ENCODE measurements around the gene ATG2B. TPM values are rescaled to one million over a fixed set of nuclear protein-coding genes. Genes with fewer than 3 reads are reported as not detected.

The ATG2B gene
- total and polyA plus RNA-seq, 10 of the 15 experiments (the other 5 are each of a cell fraction or from before 2014, with no cell fraction given): 0.84 to 15.4 (median 9.9) TPM

DNA sequence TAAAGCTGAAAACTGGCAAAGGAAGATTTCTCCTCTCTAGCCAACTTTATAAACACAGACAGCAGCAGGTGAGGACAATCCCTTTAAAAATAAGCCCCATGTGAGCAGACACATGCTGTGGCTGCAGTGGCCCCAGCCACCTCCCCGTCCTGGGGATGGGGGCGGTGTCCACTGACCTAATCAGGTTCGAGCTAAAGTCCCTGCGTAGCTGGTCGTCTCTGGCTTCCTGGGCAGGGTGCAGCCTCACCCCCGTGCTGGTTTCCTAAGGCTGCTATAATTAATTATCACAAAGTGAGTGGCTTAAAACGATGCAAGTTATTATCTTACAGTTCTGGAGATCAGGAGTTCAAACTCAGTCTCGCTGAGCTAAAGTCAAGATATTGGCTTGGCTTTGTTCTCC lies 106.1 kb downstream of the ATG2B start:
- ChIA-PET SMC1A (ENCODE audit: uncharacterized antibody, unreplicated experiment) (interaction anchor here (0.6 kb wide), 1 partner anchor 34 kb away, joined by 3 read pairs; no protein-coding TSS in a partner anchor), CTCF (interaction anchor here (1.0 kb wide), 1 partner anchor 156 kb away, joined by 3 read pairs; no protein-coding TSS in a partner anchor), POLR2A (no interaction called here)

DNA sequence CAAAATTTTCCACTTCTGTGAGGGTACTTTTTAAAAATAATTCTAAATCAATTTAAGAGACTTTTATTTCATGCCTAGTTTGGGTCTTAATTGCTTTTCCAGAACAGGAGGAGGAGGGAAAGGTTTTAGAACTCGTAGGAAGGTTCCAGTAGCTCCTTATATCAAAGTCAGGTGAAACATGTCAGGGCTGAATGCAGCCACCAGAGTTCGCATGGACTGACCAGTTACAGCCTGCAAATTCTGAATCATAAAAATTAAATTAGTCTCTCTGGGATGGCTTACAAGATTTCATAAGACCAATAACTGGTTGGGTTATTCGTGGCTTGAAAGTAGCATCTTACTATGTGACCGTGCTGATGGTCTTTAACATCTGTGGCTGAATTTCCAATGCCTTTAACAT lies 106.7 kb downstream of the ATG2B start:
- 24% methylated on average over 4 of the region's 4 CpGs for WGBS (ENCODE audit: insufficient coverage, insufficient replicate concordance, low lambda C conversion rate, missing lambda C conversion rate)
- Histone ChIP-seq H3K4me1 (ENCODE audit: control insufficient read depth, insufficient read depth, low read length) (no peaks in the 10 kb centered on the region), H4K20me1 (ENCODE audit: control insufficient read depth, insufficient read depth) (no peaks in the 10 kb centered on the region), H3K79me2 (ENCODE audit: control insufficient read depth, insufficient read depth, low read length) (no peaks in the 10 kb centered on the region), H3K27me3 (replicated peaks in 1 of 2; ENCODE audit: control insufficient read depth in 2 of 2, insufficient read depth in 2 of 2, low read length in 1 of 2) (peaks cover 2 to 5% of the 10 kb centered on the region in 2 experiments; a peak in 3 of 4 replicates), H3K4me2 (ENCODE audit: control insufficient read depth, insufficient read depth) (no peak overlapping the region), H2AFZ (ENCODE audit: control insufficient read depth, low read depth, low read length) (no peak overlapping the region), H3K9me3 (replicated peaks; ENCODE audit: control insufficient read depth, insufficient read depth, low read length) (no peaks in the 10 kb centered on the region), H3K27ac (ENCODE audit: control insufficient read depth, insufficient read depth) (no peak overlapping the region), H3K4me3 (no peak overlapping the region), H3K9ac (ENCODE audit: control insufficient read depth, insufficient read depth, low read length) (no peak overlapping the region), H3K36me3 (ENCODE audit: control insufficient read depth in 2 of 2, insufficient read depth in 2 of 2, low read length in 1 of 2) (no peaks in the 10 kb centered on the region)
- in situ Hi-C loops (cut with MboI): no loop called here
- no TSS peak for BruUV-seq (replicated peaks)
- ChIA-PET CTCF (no interaction called here), SMC1A (ENCODE audit: uncharacterized antibody, unreplicated experiment) (no interaction called here), POLR2A (no interaction called here), RAD21 (ENCODE audit: unreplicated experiment) (no interaction called here)
- DNase-seq (ENCODE audit: low read depth, low spot score) (no peak), FAIRE-seq (no peak), ATAC-seq (no peak)
- intact Hi-C loops (cut with micrococcal nuclease; ENCODE audit: unreplicated experiment): no loop called here
- no peak for TF ChIP-seq SMAD5 (IDR thresholded peaks at IDR 0.05; ENCODE audit: low read depth)
- TF ChIP-seq NFYA (IDR thresholded peaks at IDR 0.05; ENCODE audit: borderline replicate concordance, low read depth, low read length): no peak
- no peak for TF ChIP-seq JUND (IDR thresholded peaks at IDR 0.05; ENCODE audit: low read depth, low read length)
- no peak for TF ChIP-seq GABPA (IDR thresholded peaks at IDR 0.05; ENCODE audit: low read depth)
- no peak for TF ChIP-seq SMARCA5 (IDR thresholded peaks at IDR 0.05)
- no peak for TF ChIP-seq TBL1XR1 (IDR thresholded peaks at IDR 0.05; ENCODE audit: low read depth, low read length)
- TF ChIP-seq, protein P1, sequence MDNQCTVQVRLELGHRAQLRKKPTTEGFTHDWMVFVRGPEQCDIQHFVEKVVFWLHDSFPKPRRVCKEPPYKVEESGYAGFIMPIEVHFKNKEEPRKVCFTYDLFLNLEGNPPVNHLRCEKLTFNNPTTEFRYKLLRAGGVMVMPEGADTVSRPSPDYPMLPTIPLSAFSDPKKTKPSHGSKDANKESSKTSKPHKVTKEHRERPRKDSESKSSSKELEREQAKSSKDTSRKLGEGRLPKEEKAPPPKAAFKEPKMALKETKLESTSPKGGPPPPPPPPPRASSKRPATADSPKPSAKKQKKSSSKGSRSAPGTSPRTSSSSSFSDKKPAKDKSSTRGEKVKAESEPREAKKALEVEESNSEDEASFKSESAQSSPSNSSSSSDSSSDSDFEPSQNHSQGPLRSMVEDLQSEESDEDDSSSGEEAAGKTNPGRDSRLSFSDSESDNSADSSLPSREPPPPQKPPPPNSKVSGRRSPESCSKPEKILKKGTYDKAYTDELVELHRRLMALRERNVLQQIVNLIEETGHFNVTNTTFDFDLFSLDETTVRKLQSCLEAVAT (IDR thresholded peaks at IDR 0.05): no peak
- TF ChIP-seq MTA3 (IDR thresholded peaks at IDR 0.05; ENCODE audit: borderline replicate concordance, low read length): no peak
- TF ChIP-seq CREM (IDR thresholded peaks at IDR 0.05; ENCODE audit: low read depth): no peak

More for the DNA sequence above, 106.1 kb downstream of the ATG2B start:
- in situ Hi-C loops (cut with MboI): no loop called here
- Histone ChIP-seq H3K79me2 (ENCODE audit: control insufficient read depth, insufficient read depth, low read length) (no peaks in the 10 kb centered on the region), H3K4me1 (ENCODE audit: control insufficient read depth, insufficient read depth, low read length) (no peaks in the 10 kb centered on the region), H4K20me1 (ENCODE audit: control insufficient read depth, insufficient read depth) (no peaks in the 10 kb centered on the region), H3K4me2 (ENCODE audit: control insufficient read depth, insufficient read depth) (no peak overlapping the region), H2AFZ (ENCODE audit: control insufficient read depth, low read depth, low read length) (no peak overlapping the region), H3K36me3 (ENCODE audit: control insufficient read depth in 2 of 2, insufficient read depth in 2 of 2, low read length in 1 of 2) (no peaks in the 10 kb centered on the region), H3K9ac (ENCODE audit: control insufficient read depth, insufficient read depth, low read length) (no peak overlapping the region), H3K9me3 (replicated peaks; ENCODE audit: control insufficient read depth, insufficient read depth, low read length) (no peaks in the 10 kb centered on the region), H3K27ac (ENCODE audit: control insufficient read depth, insufficient read depth) (no peak overlapping the region), H3K4me3 (no peak overlapping the region), H3K27me3 (replicated peaks in 1 of 2; ENCODE audit: control insufficient read depth in 2 of 2, insufficient read depth in 2 of 2, low read length in 1 of 2) (peaks cover 4 to 8% of the 10 kb centered on the region in 2 experiments)
- 37% methylated on average over 8 of the region's 8 CpGs for WGBS (ENCODE audit: insufficient coverage, insufficient replicate concordance, low lambda C conversion rate, missing lambda C conversion rate)
- no peak for ATAC-seq
- no peak for FAIRE-seq
- intact Hi-C loops (cut with micrococcal nuclease; ENCODE audit: unreplicated experiment): no loop called here
- TF ChIP-seq DPF2 (IDR thresholded peaks at IDR 0.05) (no peak), CHD1 (IDR thresholded peaks at IDR 0.05; ENCODE audit: low read depth, low read length) (no peak), ATF7 (IDR thresholded peaks at IDR 0.05; ENCODE audit: low read depth) (no peak), LARP7 (IDR thresholded peaks at IDR 0.05) (no peak), CHD4 (IDR thresholded peaks at IDR 0.05) (no peak), CBX5 (IDR thresholded peaks at IDR 0.05; ENCODE audit: low read depth) (no peak), CBFB (IDR thresholded peaks at IDR 0.05; ENCODE audit: low read depth) (no peak), SUPT20H (IDR thresholded peaks at IDR 0.05; ENCODE audit: borderline replicate concordance, control insufficient read depth, low read depth, low read length) (no peak), HDGF (IDR thresholded peaks at IDR 0.05) (no peak)
- TF ChIP-seq, protein P2, sequence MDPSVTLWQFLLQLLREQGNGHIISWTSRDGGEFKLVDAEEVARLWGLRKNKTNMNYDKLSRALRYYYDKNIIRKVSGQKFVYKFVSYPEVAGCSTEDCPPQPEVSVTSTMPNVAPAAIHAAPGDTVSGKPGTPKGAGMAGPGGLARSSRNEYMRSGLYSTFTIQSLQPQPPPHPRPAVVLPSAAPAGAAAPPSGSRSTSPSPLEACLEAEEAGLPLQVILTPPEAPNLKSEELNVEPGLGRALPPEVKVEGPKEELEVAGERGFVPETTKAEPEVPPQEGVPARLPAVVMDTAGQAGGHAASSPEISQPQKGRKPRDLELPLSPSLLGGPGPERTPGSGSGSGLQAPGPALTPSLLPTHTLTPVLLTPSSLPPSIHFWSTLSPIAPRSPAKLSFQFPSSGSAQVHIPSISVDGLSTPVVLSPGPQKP (IDR thresholded peaks at IDR 0.05; ENCODE audit: low read depth, low read length): no peak
- RAD21 ChIA-PET (ENCODE audit: unreplicated experiment): no interaction called here
- DNase-seq (ENCODE audit: low read depth, low spot score): no peak
- no TSS peak for BruUV-seq (replicated peaks)
